ENCODE data around the gene PHF1. TPM values are rescaled to one million over a fixed set of nuclear protein-coding genes. Genes with fewer than 3 reads are reported as not detected.

Gene PHF1
- total and polyA plus RNA-seq, 2 donors (not counting 1 experiment from before 2014, with no cell fraction given), result 198 to 365 TPM

- Mint-ChIP-seq H3K27me3 (no peaks in the 10 kb centered on the region), H3K27ac (peak overlapping the region; percentile 93), H3K4me3 (peak overlapping the region; percentile 99), H3K9me3 (ENCODE audit: insufficient read depth) (no peaks in the 10 kb centered on the region), H3K4me1 (peaks cover 32% of the 10 kb centered on the region)
- Histone ChIP-seq H3K27ac (ENCODE audit: low read length in 2 of 2) (peak overlapping the region; percentile 57 to 84), H3K9me3 (ENCODE audit: control extremely low read depth in 1 of 3, control insufficient read depth in 2 of 3, insufficient read depth in 1 of 3, low read length in 2 of 3) (no peaks in the 10 kb centered on the region), H3K4me3 (ENCODE audit: control extremely low read depth in 1 of 5, extremely low read depth in 1 of 5, insufficient read depth in 1 of 5, low read depth in 2 of 5, low read length in 4 of 5) (peak overlapping the region; percentile 77 to 94 (median 81)), H3K36me3 (replicated peaks in 1 of 2; ENCODE audit: control extremely low read depth in 1 of 2, control insufficient read depth in 1 of 2, extremely low read depth in 1 of 2, insufficient read depth in 2 of 2, low read length in 1 of 2) (peaks cover 0 to 6% of the 10 kb centered on the region in 2 experiments), H2AFZ (ENCODE audit: insufficient read depth, low read depth, low read length, poor library complexity, severe bottlenecking) (peak overlapping the region; percentile 88), H3K4me2 (replicated peaks; ENCODE audit: low read depth, low read length, poor library complexity, severe bottlenecking) (peak overlapping the region; percentile 92), H3K27me3 (replicated peaks in 1 of 4; ENCODE audit: control extremely low read depth in 1 of 4, control insufficient read depth in 3 of 4, insufficient read depth in 4 of 4, low read length in 3 of 4) (no peaks in the 10 kb centered on the region), H3K9ac (ENCODE audit: low read length) (peak overlapping the region; percentile 79), H4K20me1 (ENCODE audit: control insufficient read depth, insufficient read depth, low read length, poor library complexity, severe bottlenecking) (peaks cover 4% of the 10 kb centered on the region), H3K4me1 (ENCODE audit: control insufficient read depth in 2 of 2, insufficient read depth in 2 of 2, low read length in 2 of 2) (peaks cover 12 to 21% of the 10 kb centered on the region in 2 donors), H3K79me2 (ENCODE audit: control insufficient read depth, insufficient read depth, low read length) (peaks cover 40% of the 10 kb centered on the region)
- DNase-seq (no peak), ATAC-seq (ENCODE audit: low read depth) (no peak)
- no CpG with 5 or more reads among the region's 12 CpGs for WGBS (ENCODE audit: insufficient coverage)
- ChIA-PET POLR2A (interaction anchor here (0.8 to 1.5 kb wide), 5 partner anchors 42 to 155 kb away, joined by 3 to 8 read pairs (median 4); partner anchors contain the start of genes PHF1, RGL2, TAPBP and ZBTB22), CTCF (interaction anchor here (1.1 to 2.1 kb wide), 4 partner anchors 21 to 63 kb away, joined by 3 to 8 read pairs (median 6); partner anchors contain the start of gene CUTA)
- no peak for TF ChIP-seq CTCF (IDR thresholded peaks at IDR 0.05)
- TF ChIP-seq EZH2 (IDR thresholded peaks at IDR 0.05; ENCODE audit: borderline replicate concordance, insufficient read depth, low read depth, low read length, poor library complexity, severe bottlenecking), result no peak
- intact Hi-C loops (cut with micrococcal nuclease), result loop anchor here (1.0 kb wide), 5 partner anchors 22 to 127 kb away; partner anchors contain the start of genes BAK1 and CUTA
Measured at GRCh38 chr6:33453393-33454008, 42.7 kb downstream of the PHF1 start.

Data from B cell (primary cell).